SJSA1 (cell line): ENCODE results near the gene MTRFR. TPM values are rescaled to one million over a fixed set of nuclear protein-coding genes. Genes with fewer than 3 reads are reported as not detected.

ENCODE experiments used
- DNase-seq, 2 experiments: peaks; one replicate each; pipeline ENCODE4 v3.0.0-alpha.2; 2015 to 2020; ENCODE audit warnings: low spot score in 2 of 2, low read depth in 1 of 2
- H3K27ac ChIP-seq: fragments of 250-450 bp; sonication (Bioruptor Pico); 2 replicates; pipeline ENCODE4 v1.5.1; 2020; ENCODE audit warnings: mild to moderate bottlenecking, moderate library complexity
- H3K27me3 ChIP-seq: fragments of 250-450 bp; sonication (Bioruptor Pico); replicated peaks from 2 replicates; pipeline ENCODE4 v1.5.1; 2020; ENCODE audit warnings: mild to moderate bottlenecking, moderate library complexity
- H3K36me3 ChIP-seq: fragments of 250-450 bp; sonication (Bioruptor Pico); 2 replicates; pipeline ENCODE4 v1.5.1; 2020; ENCODE audit warnings: mild to moderate bottlenecking
- H3K4me1 ChIP-seq: fragments of 250-450 bp; sonication (Bioruptor Pico); replicated peaks from 2 replicates; pipeline ENCODE4 v1.6.1; 2021; ENCODE audit warnings: mild to moderate bottlenecking
- H3K4me3 ChIP-seq: fragments of 250-450 bp; sonication (Bioruptor Pico); 2 replicates; pipeline ENCODE4 v1.5.1; 2020; ENCODE audit warnings: mild to moderate bottlenecking
- H3K9me3 ChIP-seq: fragments of 250-450 bp; sonication (Bioruptor Pico); replicated peaks from 2 replicates; pipeline ENCODE4 v1.5.1; 2020; ENCODE audit warnings: mild to moderate bottlenecking
- total RNA-seq: library from RNA; depleted of rRNA; stranded (reverse); fragments of >200 nt; shearing (Covaris generic); gene quantifications from 2 replicates; pipeline ENCODE4 v1.2.3, GENCODE V29; 2014; rRNA removed

The MTRFR gene
- total RNA-seq, 1 experiment from 2014 or later: 10.3 TPM

- DNase-seq: no peak
- no peak overlapping the region for H3K27ac ChIP-seq
- H3K4me3 ChIP-seq: no peak overlapping the region
- no peaks in the 10 kb centered on the region for H3K9me3 ChIP-seq
- peaks cover 85% of the 10 kb centered on the region for H3K36me3 ChIP-seq
- no peaks in the 10 kb centered on the region for H3K27me3 ChIP-seq
- no peaks in the 10 kb centered on the region for H3K4me1 ChIP-seq
These were observed 73.0 kb downstream of the MTRFR start for GRCh38 chr12:123306200-123306599.

Other genes with a start within 250 kb of the MTRFR start
- 0.42 TPM in 1 of 2 replicates, not detected in the other for gene PITPNM2, start 82.3 kb upstream of the MTRFR start, total RNA-seq
- gene MPHOSPH9, start 295 bp upstream of the MTRFR start, total RNA-seq: 77.6 and 142 TPM in 2 replicates
- gene CDK2AP1, start 38.4 kb downstream of the MTRFR start, total RNA-seq: 124 and 162 TPM in 2 replicates
- 17.2 and 19.2 TPM in 2 replicates for gene SBNO1, start 131.4 kb downstream of the MTRFR start, total RNA-seq
- gene KMT5A, start 150.7 kb downstream of the MTRFR start, total RNA-seq: 42.9 and 61.5 TPM in 2 replicates
- 1.3 and 2.1 TPM in 2 replicates for gene RILPL2, start 203.2 kb downstream of the MTRFR start, total RNA-seq
- 7.8 and 17.8 TPM in 2 replicates for gene SNRNP35, start 224.7 kb downstream of the MTRFR start, total RNA-seq